WTC11 (cell line): ENCODE data around the gene CCDC51.

Experiments
- PRRX2 ChIP-seq: fragments of 250-450 bp; sonication (Bioruptor Pico); IDR thresholded peaks from 2 replicates; pipeline ENCODE4 v1.8.0; 2021; ENCODE audit warnings: mild to moderate bottlenecking
- RELA ChIP-seq: sonication (generic); formaldehyde crosslinking; IDR thresholded peaks from 2 replicates; pipeline ENCODE4 v1.8.1; 2022; ENCODE audit warnings: missing genetic modification reagents, mild to moderate bottlenecking, borderline replicate concordance

DNA sequence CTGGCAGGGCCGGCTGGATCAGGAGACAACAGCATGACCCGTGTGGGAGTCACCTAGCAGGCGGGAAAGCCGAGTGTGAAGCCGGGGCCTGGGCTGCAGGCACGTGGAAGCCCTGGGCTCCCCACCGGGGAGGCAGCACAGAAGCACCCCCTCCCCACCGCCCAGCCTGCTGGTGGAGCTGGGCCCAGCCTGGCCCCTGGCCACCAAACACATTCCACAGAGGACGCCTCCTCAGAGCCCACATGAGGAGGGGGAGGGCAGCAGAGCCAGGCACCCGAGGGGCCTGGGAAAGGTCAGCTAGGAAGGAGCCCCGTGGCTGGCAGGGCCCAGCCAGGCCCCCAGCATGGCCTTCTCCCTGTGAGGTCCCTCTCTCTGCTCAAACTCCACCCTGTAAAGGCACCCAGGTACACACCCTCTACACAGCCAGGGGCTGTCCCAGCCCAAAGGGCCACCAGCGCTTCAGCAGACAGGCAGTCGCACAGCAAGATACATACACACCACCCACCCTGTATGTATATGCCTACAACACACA is 14.6 kb downstream of the CCDC51 start:
- TF ChIP-seq PRRX2 (CRISPR knock-in tag): no peak
- TF ChIP-seq RELA (CRISPR knock-in tag): no peak
